ENCODE measurements around the gene PXMP4.

DNA sequence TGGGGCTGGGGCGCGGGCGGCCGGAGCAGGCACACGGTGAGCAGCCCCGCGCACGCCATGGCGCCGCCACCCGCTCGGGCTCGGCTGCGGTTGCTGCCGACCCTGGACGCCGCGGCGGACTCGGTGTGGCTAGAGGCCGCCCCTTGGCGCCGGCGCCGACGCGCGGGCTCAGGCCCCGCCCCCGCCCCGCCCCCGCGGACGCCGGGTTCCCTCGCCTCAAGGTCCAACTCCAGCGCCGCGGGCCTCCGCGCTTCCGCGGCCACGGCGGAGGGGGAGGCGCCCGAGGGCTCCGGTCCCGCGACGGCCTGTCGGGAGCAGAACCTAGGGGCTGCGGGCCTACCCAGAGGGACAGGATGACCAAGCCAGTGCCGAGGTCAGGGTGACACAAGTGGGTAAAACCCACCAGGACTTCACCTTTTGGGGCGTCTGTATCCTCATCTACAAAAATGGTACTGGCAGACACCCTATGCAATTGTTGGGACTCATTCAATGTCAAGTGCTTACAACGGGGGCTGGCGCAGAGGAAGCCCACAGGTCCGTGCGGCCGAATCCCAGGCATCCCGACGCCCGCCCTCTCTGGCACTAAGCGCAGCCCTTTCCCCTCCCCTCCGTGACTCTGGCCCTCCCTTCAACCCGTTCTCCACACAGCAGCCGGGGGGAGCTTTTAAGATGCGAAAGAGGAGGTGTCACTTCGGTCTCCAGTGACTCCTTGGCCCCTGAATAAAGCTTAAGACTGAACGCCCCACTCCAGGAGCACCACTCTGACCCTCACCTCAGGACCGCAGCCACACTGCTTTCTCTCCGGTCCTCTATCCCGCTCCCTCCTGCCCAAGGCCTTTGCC is 45.6 kb downstream of the PXMP4 start, which contains the start of gene NECAB3:
- TF ChIP-seq CTCF (IDR thresholded peaks at IDR 0.05) (no peak), EP300 (IDR thresholded peaks at IDR 0.05; ENCODE audit: low read depth) (no peak)

All from transverse colon (tissue), 3 donors.